ENCODE data around the gene RELB. TPM values are rescaled to one million over a fixed set of nuclear protein-coding genes. Genes with fewer than 3 reads are reported as not detected.

The RELB gene
- total RNA-seq, 1 donor from 2014 or later: 17.5 TPM

DNA sequence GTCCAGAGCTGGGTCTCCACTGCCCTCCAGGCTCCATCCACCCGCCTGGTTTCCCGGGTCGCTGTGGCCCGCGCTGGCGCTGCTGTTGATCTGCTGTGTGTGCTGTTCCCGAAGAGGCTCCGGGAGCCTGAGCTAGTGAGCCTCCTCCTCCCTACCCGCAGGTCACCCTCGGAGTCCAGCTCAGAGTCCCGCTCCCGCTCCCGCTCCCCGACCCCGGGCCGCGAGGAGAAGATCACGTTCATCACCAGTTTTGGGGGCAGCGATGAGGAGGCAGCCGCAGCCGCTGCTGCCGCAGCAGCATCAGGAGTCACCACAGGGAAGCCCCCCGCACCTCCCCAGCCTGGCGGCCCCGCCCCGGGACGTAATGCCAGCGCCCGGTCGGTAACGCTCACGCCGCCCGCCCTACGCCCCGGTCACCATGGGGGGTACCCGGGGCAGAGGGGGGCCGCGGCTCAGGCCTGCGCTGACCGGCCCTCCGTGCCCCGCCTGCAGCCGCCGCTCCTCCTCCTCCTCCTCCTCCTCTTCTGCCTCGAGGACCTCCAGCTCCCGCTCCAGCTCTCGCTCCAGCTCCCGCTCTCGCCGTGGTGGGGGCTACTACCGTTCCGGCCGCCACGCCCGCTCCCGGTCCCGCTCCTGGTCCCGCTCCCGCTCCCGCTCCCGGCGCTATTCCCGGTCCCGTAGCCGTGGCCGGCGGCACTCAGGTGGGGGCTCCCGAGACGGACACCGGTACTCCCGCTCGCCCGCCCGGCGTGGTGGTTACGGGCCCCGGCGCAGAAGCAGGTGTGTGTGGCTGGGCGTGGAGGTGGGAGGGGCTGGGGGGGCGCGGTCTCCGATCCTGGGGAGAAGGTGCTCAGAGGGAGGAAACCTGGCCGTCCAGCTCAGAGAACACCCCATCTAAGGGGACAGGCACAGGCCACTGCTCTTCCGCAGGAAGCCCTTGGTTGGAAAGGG lies 62.9 kb downstream of the RELB start:
- peaks cover 96% of the 10 kb centered on the region for H3K36me3 ChIP-seq
- intact Hi-C loops (cut with DNase I): no loop called here

GRCh38 chr19:45066921-45067661 lies 65.8 kb downstream of the RELB start:
- ATAC-seq (no peak), DNase-seq (no peak)
- no peaks in the 10 kb centered on the region for H3K4me1 ChIP-seq
- H3K9me3 ChIP-seq: no peaks in the 10 kb centered on the region
- peaks cover 96% of the 10 kb centered on the region for H3K36me3 ChIP-seq
- no peak overlapping the region for H3K4me3 ChIP-seq
- intact Hi-C loops (cut with DNase I): no loop called here
- H3K27me3 ChIP-seq: no peaks in the 10 kb centered on the region
- no peak overlapping the region for H3K27ac ChIP-seq
- no peak for TF ChIP-seq CTCF (IDR thresholded peaks at IDR 0.05)

More for the DNA sequence above, 62.9 kb downstream of the RELB start:
- no peak for TF ChIP-seq CTCF (IDR thresholded peaks at IDR 0.05)
- Histone ChIP-seq H3K27ac (no peak overlapping the region), H3K9me3 (no peaks in the 10 kb centered on the region), H3K4me3 (no peak overlapping the region), H3K4me1 (no peaks in the 10 kb centered on the region), H3K27me3 (no peaks in the 10 kb centered on the region)
- no peak for DNase-seq
- no peak for ATAC-seq

DNA sequence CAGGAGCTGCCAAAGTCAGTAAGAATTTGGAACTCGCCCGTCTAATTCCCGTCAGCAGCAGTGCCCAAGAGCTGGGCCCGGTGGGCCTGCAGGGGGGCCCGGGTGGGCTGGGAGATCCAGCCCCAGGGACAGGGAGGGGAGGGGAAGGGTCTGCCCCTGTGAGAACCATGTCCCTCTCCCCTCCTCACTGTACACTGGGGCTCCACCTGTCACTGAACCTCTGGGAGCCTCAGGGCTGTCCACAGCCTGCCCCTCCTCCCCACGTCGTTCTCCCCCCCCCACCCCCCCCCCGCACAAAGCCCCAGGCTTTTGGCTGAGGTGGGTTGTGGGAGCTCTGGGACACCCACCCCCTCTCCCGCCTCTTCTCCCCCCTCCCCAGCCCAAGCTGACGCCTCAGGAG lies 66.8 kb downstream of the RELB start:
- no peak overlapping the region for H3K4me3 ChIP-seq
- H3K27me3 ChIP-seq: no peaks in the 10 kb centered on the region
- H3K4me1 ChIP-seq: no peaks in the 10 kb centered on the region
- H3K27ac ChIP-seq: no peak overlapping the region
- DNase-seq: no peak
- H3K36me3 ChIP-seq: peaks cover 88% of the 10 kb centered on the region
- H3K9me3 ChIP-seq: no peaks in the 10 kb centered on the region
- no peak for ATAC-seq
- no peak for TF ChIP-seq CTCF (IDR thresholded peaks at IDR 0.05)
- intact Hi-C loops (cut with DNase I): no loop called here

- Histone ChIP-seq H3K4me1 (no peaks in the 10 kb centered on the region), H3K27me3 (no peaks in the 10 kb centered on the region), H3K4me3 (no peak overlapping the region), H3K9me3 (no peaks in the 10 kb centered on the region), H3K36me3 (peaks cover 78% of the 10 kb centered on the region), H3K27ac (no peak overlapping the region)
- DNase-seq (no peak), ATAC-seq (peak; percentile 43)
- intact Hi-C loops (cut with DNase I): no loop called here
- TF ChIP-seq CTCF (IDR thresholded peaks at IDR 0.05): no peak
Observed at GRCh38 chr19:45069056-45069455, 67.8 kb downstream of the RELB start.

- Histone ChIP-seq H3K9me3 (no peaks in the 10 kb centered on the region), H3K27me3 (no peaks in the 10 kb centered on the region), H3K27ac (no peak overlapping the region), H3K4me3 (no peak overlapping the region), H3K4me1 (peaks cover 8% of the 10 kb centered on the region), H3K36me3 (peaks cover 67% of the 10 kb centered on the region)
- DNase-seq (no peak), ATAC-seq (no peak)
- no peak for TF ChIP-seq CTCF (IDR thresholded peaks at IDR 0.05)
- intact Hi-C loops (cut with DNase I): no loop called here
Observed at GRCh38 chr19:45070214-45070613, 69.0 kb downstream of the RELB start.

Data from upper lobe of right lung (tissue), 1 donor.